A549 (cell line): ENCODE data around the gene NAA38. TPM values are rescaled to one million over a fixed set of nuclear protein-coding genes. Genes with fewer than 3 reads are reported as not detected.

Experiments
- ATAC-seq, 2 experiments: fragments of 200-7000 bp in 1 of 2; fragments of >200 bp in 1 of 2; cut with Nextera tagmentation in 1 of 2; cut with Tn5 transposase in 1 of 2; 3 replicates each; pipeline versions ENCODE4 v1.8.0 to v1.9.1; 2018 to 2020; ENCODE audit warnings: mild to moderate bottlenecking in 1 of 2, moderate library complexity in 1 of 2
- CTCF ChIA-PET: fragments of 300-600 bp; sonication (Branson Sonifier 250); formaldehyde crosslinking; extraction: SDS; loops from one replicate; lab custom pipeline; 2021; ENCODE audit warnings: antibody characterized with exemption, inconsistent platforms; lab: Yijun Ruan, JAX
- POLR2A ChIA-PET: fragments of 350-600 bp; formaldehyde crosslinking; extraction: SDS; loops from one replicate; lab custom pipeline; 2021; ENCODE audit warnings: antibody characterized with exemption, inconsistent platforms; lab: Yijun Ruan, JAX
- DNase-seq, 2 experiments: peaks; one replicate each; pipeline versions ENCODE4 v3.0.0 to v3.0.0-alpha.2; 2011 to 2016; ENCODE audit warnings: low read depth in 1 of 2, low spot score in 1 of 2
- FAIRE-seq: peaks from 2 replicates; lab custom pipeline; 2011; peaks lifted over from hg19 to GRCh38; lab: Jason Lieb, UNC
- H3K27ac ChIP-seq, 2 experiments: fragments of >200 bp; sonication (Bioruptor Twin); formaldehyde crosslinking; 3 replicates each; pipeline ENCODE4 v1.5.1; 2016 to 2017
- H3K4me1 ChIP-seq: fragments of >200 bp; sonication (Bioruptor Twin); formaldehyde crosslinking; 3 replicates; pipeline ENCODE4 v1.6.1; 2016
- H3K4me2 ChIP-seq: fragments of >200 bp; sonication (Bioruptor Twin); formaldehyde crosslinking; 3 replicates; pipeline ENCODE4 v1.6.1; 2016
- H3K4me3 ChIP-seq: fragments of >200 bp; sonication (Bioruptor Twin); formaldehyde crosslinking; 3 replicates; pipeline ENCODE4 v1.5.1; 2016
- H3K9me3 ChIP-seq: fragments of >200 bp; sonication (Bioruptor Twin); formaldehyde crosslinking; 3 replicates; pipeline ENCODE4 v1.6.1; 2016
- ATOH8 ChIP-seq: fragments of 250-450 bp; sonication (Bioruptor Pico); IDR thresholded peaks from 2 replicates; pipeline ENCODE4 v1.5.0; 2020; ENCODE audit warnings: low read depth, mild to moderate bottlenecking, moderate library complexity
- CBX2 ChIP-seq: fragments of 200-600 bp; sonication (generic); IDR thresholded peaks from 2 replicates; pipeline ENCODE4 v1.6.1; 2016; ENCODE audit warnings: low read depth, mild to moderate bottlenecking, borderline replicate concordance
- CTCF ChIP-seq: fragments of >200 bp; sonication (Bioruptor Twin); formaldehyde crosslinking; IDR thresholded peaks from 3 replicates; pipeline ENCODE4 v1.5.1; 2016
- EHMT2 ChIP-seq: fragments of 200-600 bp; sonication (generic); IDR thresholded peaks from 2 replicates; pipeline ENCODE4 v1.6.1; 2016; ENCODE audit warnings: antibody characterized with exemption, low read depth, mild to moderate bottlenecking, moderate library complexity
- FOSL2 ChIP-seq, 2 experiments: fragments of 450-650 bp in 1 of 2; fragments of >200 bp in 1 of 2; sonication (Bioruptor Twin) in 1 of 2; formaldehyde crosslinking; IDR thresholded peaks; 2 replicates each; pipeline versions ENCODE4 v1.5.0 to v1.6.1; 2016 to 2020; ENCODE audit warnings: mild to moderate bottlenecking in 1 of 2, moderate library complexity in 1 of 2
- HEYL ChIP-seq: fragments of 250-450 bp; sonication (Bioruptor Pico); IDR thresholded peaks from 2 replicates; pipeline ENCODE4 v1.8.0; 2021; ENCODE audit warnings: mild to moderate bottlenecking, moderate library complexity
- HOXA7 ChIP-seq: fragments of 250-450 bp; sonication (Bioruptor Pico); IDR thresholded peaks from 2 replicates; pipeline ENCODE4 v1.5.0; 2020; ENCODE audit warnings: mild to moderate bottlenecking, moderate library complexity
- HOXB5 ChIP-seq: fragments of 250-450 bp; sonication (Bioruptor Pico); IDR thresholded peaks from 2 replicates; pipeline ENCODE4 v1.5.0; 2020; ENCODE audit warnings: mild to moderate bottlenecking, moderate library complexity
- JUN ChIP-seq, 2 experiments: fragments of >200 bp; sonication (Bioruptor Twin); formaldehyde crosslinking; IDR thresholded peaks; 2 replicates in 1 of 2; 3 replicates in 1 of 2; pipeline ENCODE4 v1.6.1; 2016 to 2017
- KDM5A ChIP-seq: fragments of 200-600 bp; sonication (generic); IDR thresholded peaks from 2 replicates; pipeline ENCODE4 v1.6.1; 2016; ENCODE audit warnings: antibody characterized with exemption, mild to moderate bottlenecking
- MAZ ChIP-seq: fragments of 150-350 bp; IDR thresholded peaks from 2 replicates; pipeline ENCODE4 v1.6.1; 2014; ENCODE audit warnings: antibody characterized with exemption, low read depth, low read length, borderline replicate concordance
- NR3C1 ChIP-seq: fragments of >200 bp; sonication (Bioruptor Twin); formaldehyde crosslinking; IDR thresholded peaks from 3 replicates; pipeline ENCODE4 v1.6.1; 2017
- POLR2AphosphoS2 ChIP-seq: conservative IDR thresholded peaks from 2 replicates; pipeline ENCODE4 v1.6.1; 2012; ENCODE audit warnings: low read length, improper control_type of control experiment, inconsistent platforms
- SMC3 ChIP-seq: fragments of >200 bp; sonication (Bioruptor Twin); formaldehyde crosslinking; IDR thresholded peaks from 3 replicates; pipeline ENCODE4 v1.6.1; 2018; ENCODE audit warnings: inconsistent platforms
- TFCP2L1 ChIP-seq: fragments of 250-450 bp; sonication (Bioruptor Pico); IDR thresholded peaks from 2 replicates; pipeline ENCODE4 v1.5.0; 2021; ENCODE audit warnings: mild to moderate bottlenecking
- TP53 ChIP-seq: fragments of 250-450 bp; sonication (Bioruptor Pico); IDR thresholded peaks from 2 replicates; pipeline ENCODE4 v1.5.0; 2021; ENCODE audit warnings: mild to moderate bottlenecking, moderate library complexity
- USF2 ChIP-seq: fragments of 450-650 bp; IDR thresholded peaks from 2 replicates; pipeline ENCODE4 v1.6.1; 2014; ENCODE audit warnings: antibody characterized with exemption
- ZFP36 ChIP-seq: fragments of 450-650 bp; IDR thresholded peaks from 2 replicates; pipeline ENCODE4 v1.6.1; 2014; ENCODE audit warnings: borderline replicate concordance; ENCODE audit not compliant: partially characterized antibody
- ZSCAN20 ChIP-seq: fragments of 250-450 bp; sonication (Bioruptor Pico); IDR thresholded peaks from 2 replicates; pipeline ENCODE4 v1.8.0; 2022; ENCODE audit warnings: mild to moderate bottlenecking, moderate library complexity
- WGBS: methylation state at CpG from one replicate; pipeline ENCODE4 v1.1.6; 2017; ENCODE audit errors: missing lambda C conversion rate; 5-methylcytosine and 5-hydroxymethylcytosine counted together
- polyA plus RNA-seq, 4 experiments: library from polyadenylated mRNA; depleted of rRNA in 3 of 4; stranded (reverse); fragments of >200 nt; fragmentation: RNase III in 1 of 4; extraction: RNeasy Plus Mini Kit Qiagen cat#74134 plus additional on column Dnase treatment in 1 of 4; gene quantifications; 2 replicates in 3 of 4; 3 replicates in 1 of 4; pipeline ENCODE4 v1.2.3, GENCODE V29; 2011 to 2017

NAA38 gene
- polyA plus RNA-seq, 2 of the 4 experiments (the other 2 are of a cell fraction): 102 to 287 TPM

GRCh38 chr17:7833011-7833794 is 24.2 kb downstream of the NAA38 start:
- WGBS: 59% methylated on average over 19 of the region's 19 CpGs
- no peak for TF ChIP-seq USF2
- H3K4me3 ChIP-seq: peak overlapping the region; percentile 60
- POLR2A ChIA-PET: interaction anchor here (0.6 to 6.7 kb wide), 5 partner anchors 9 to 24 kb away, joined by 3 to 44 read pairs (median 7); partner anchors contain the start of genes CYB5D1 and NAA38
- FAIRE-seq: peak; percentile 28
- H3K4me2 ChIP-seq: peak overlapping the region; percentile 96
- DNase-seq: no peak
- peaks cover 17% of the 10 kb centered on the region for H3K4me1 ChIP-seq
- peak overlapping the region; percentile 76 to 89; a peak in 5 of 6 replicates for H3K27ac ChIP-seq
- ATAC-seq: no peak
- no peaks in the 10 kb centered on the region for H3K9me3 ChIP-seq
- CTCF ChIA-PET: interaction anchor here (0.6 to 25.1 kb wide), 24 partner anchors 3 to 246 kb away, joined by 3 to 677 read pairs (median 6); partner anchors contain the start of genes KDM6B, NAA38, TMEM88 and TP53

- WGBS: 82% methylated on average over 10 of the region's 10 CpGs
- FAIRE-seq: no peak
- CTCF ChIA-PET: interaction anchor here (0.8 to 25.1 kb wide), 18 partner anchors 3 to 247 kb away, joined by 3 to 677 read pairs (median 12); partner anchors contain the start of genes KDM6B, NAA38, TMEM88 and TP53
These were observed 24.9 kb downstream of the NAA38 start for GRCh38 chr17:7832431-7832830.

GRCh38 chr17:7831233-7831632 is 26.1 kb downstream of the NAA38 start:
- Histone ChIP-seq H3K27ac (no peak overlapping the region), H3K9me3 (no peaks in the 10 kb centered on the region), H3K4me3 (no peak overlapping the region), H3K4me1 (peaks cover 4% of the 10 kb centered on the region), H3K4me2 (no peak overlapping the region)
- ChIA-PET POLR2A (no interaction called here), CTCF (interaction anchor here (1.0 to 25.1 kb wide), 10 partner anchors 1 to 226 kb away, joined by 3 to 677 read pairs (median 14); partner anchors contain the start of genes CNTROB, KDM6B and TRAPPC1)
- no peak for ATAC-seq
- TF ChIP-seq HOXA7 (CRISPR knock-in tag): no peak
- TF ChIP-seq FOSL2 (IDR thresholded peaks at IDR 0.05): no peak
- TF ChIP-seq FOSL2 (CRISPR knock-in tag; IDR thresholded peaks at IDR 0.05): no peak
- TF ChIP-seq SMC3: no peak
- no peak for TF ChIP-seq ZSCAN20 (CRISPR knock-in tag)
- TF ChIP-seq TP53 (CRISPR knock-in tag): no peak
- no peak for TF ChIP-seq JUN (IDR thresholded peaks at IDR 0.05)
- no peak for TF ChIP-seq ZFP36
- TF ChIP-seq EHMT2: no peak
- TF ChIP-seq KDM5A: no peak
- TF ChIP-seq CTCF: no peak
- no peak for TF ChIP-seq TFCP2L1 (CRISPR knock-in tag)
- no peak for TF ChIP-seq CBX2
- no peak for TF ChIP-seq MAZ
- 34% methylated on average over 7 of the region's 7 CpGs for WGBS
- no peak for FAIRE-seq
- no peak for DNase-seq

More at GRCh38 chr17:7832431-7832830, 24.9 kb downstream of the NAA38 start:
- Histone ChIP-seq H3K4me2 (no peak overlapping the region), H3K27ac (no peak overlapping the region), H3K4me3 (no peak overlapping the region), H3K9me3 (no peaks in the 10 kb centered on the region), H3K4me1 (peaks cover 11% of the 10 kb centered on the region)
- POLR2A ChIA-PET: interaction anchor here (0.6 to 2.2 kb wide), 3 partner anchors 10 to 25 kb away, joined by 3 to 8 read pairs (median 3); partner anchors contain the start of gene NAA38
- no peak for TF ChIP-seq EHMT2
- TF ChIP-seq NR3C1: no peak
- no peak for TF ChIP-seq POLR2AphosphoS2
- no peak for TF ChIP-seq CTCF
- no peak for TF ChIP-seq HOXB5 (CRISPR knock-in tag)
- TF ChIP-seq HEYL: no peak
- TF ChIP-seq ATOH8: no peak
- DNase-seq: no peak
- no peak for ATAC-seq
